Heart left ventricle (tissue), 16 donors: Measurements from ENCODE around the gene CNOT3. TPM values are rescaled to one million over a fixed set of nuclear protein-coding genes. Genes with fewer than 3 reads are reported as not detected.

ENCODE experiments used
- ATAC-seq, 4 donors: fragments of 200-7000 bp; cut with Tn5 transposase; one replicate each; pipeline ENCODE4 v1.9.1; 2020 to 2022; ENCODE audit warnings: moderate library complexity in 4 of 4, mild to moderate bottlenecking in 3 of 4, moderate number of reproducible peaks in 1 of 4
- DNase-seq, 5 donors: peaks; one replicate each; pipeline ENCODE4 v3.0.0-alpha.2; 2020
- H3K27ac ChIP-seq, 12 donors: fragments of 200-600 bp; sonication (generic) in 4 of 12; one replicate each; pipeline versions ENCODE4 v1.5.0 to v1.8.0; 2016 to 2022; ENCODE audit warnings: mild to moderate bottlenecking in 2 of 12
- H3K27me3 ChIP-seq, 9 donors: fragments of 200-600 bp; sonication (generic) in 2 of 9; one replicate each; pipeline versions ENCODE4 v1.5.1 to v1.8.0; 2016 to 2022; ENCODE audit warnings: mild to moderate bottlenecking in 3 of 9
- H3K36me3 ChIP-seq, 9 donors: fragments of 200-600 bp; sonication (generic) in 2 of 9; one replicate each; pipeline versions ENCODE4 v1.5.0 to v1.8.0; 2018 to 2022; ENCODE audit warnings: mild to moderate bottlenecking in 2 of 9
- H3K4me1 ChIP-seq, 12 donors: fragments of 200-600 bp; sonication (generic) in 4 of 12; one replicate each; pipeline versions ENCODE4 v1.5.0 to v1.8.0; 2016 to 2022; ENCODE audit warnings: mild to moderate bottlenecking in 3 of 12
- H3K4me3 ChIP-seq, 12 donors: fragments of 200-600 bp; sonication (generic) in 4 of 12; one replicate each; pipeline versions ENCODE4 v1.5.0 to v1.8.0; 2017 to 2022; ENCODE audit warnings: mild to moderate bottlenecking in 9 of 12, moderate library complexity in 4 of 12
- H3K9me3 ChIP-seq, 12 donors: fragments of 200-600 bp; sonication (generic) in 4 of 12; one replicate each; pipeline versions ENCODE4 v1.5.0 to v1.8.0; 2016 to 2022; ENCODE audit warnings: mild to moderate bottlenecking in 1 of 12
- POLR2A ChIP-seq, 2 donors: fragments of 450-650 bp; IDR thresholded peaks; one replicate each; pipeline ENCODE4 v1.6.1; 2017; ENCODE audit warnings: antibody characterized with exemption in 2 of 2, mild to moderate bottlenecking in 2 of 2, moderate library complexity in 2 of 2
- WGBS, 4 donors: extraction: QIAGEN DNeasy Blood & Tissue Kit in 2 of 4; methylation state at CpG; one replicate each; pipeline versions ENCODE4 v1.1.5 to v1.1.7; 2013 to 2018; 5-methylcytosine and 5-hydroxymethylcytosine counted together
- intact Hi-C, 10 donors: fragments of 100-400 bp; cut with DNase I; formaldehyde crosslinking; loops; one replicate each; pipeline versions ENCODE4 v1.11.1 to v1.14.2; 2022
- polyA plus RNA-seq, 2 donors: library from polyadenylated mRNA; stranded (reverse); fragments of 200-250 nt; gene quantifications; one replicate each; pipeline ENCODE4 v1.2.3, GENCODE V29; 2013
- total RNA-seq, 9 donors: library from RNA; depleted of rRNA in 2 of 9; stranded (reverse); fragments of >200 nt in 2 of 9; fragmentation: NEBNext Ultra II Directional in 3 of 9; extraction: Animal tissue kit (Norgen Biotek cat#: 25700) in 3 of 9; gene quantifications; one replicate each; pipeline versions ENCODE4 v1.1.0 to v1.2.4, GENCODE V29; 2016 to 2023
- TF ChIP-seq, protein P1 (sequence below), 12 donors: fragments of 200-600 bp; sonication (generic) in 4 of 12; IDR thresholded peaks; one replicate each; pipeline versions ENCODE4 v1.5.0 to v1.8.0; 2018 to 2022; ENCODE audit warnings: antibody characterized with exemption in 12 of 12, mild to moderate bottlenecking in 5 of 12
- donor health status: ischemic (EF 13 %, LVEDD 7.1; RV severe dilation, severe dysfunction).
- donor health status: healthy with polysubstance abuse.
- donor health status: DM: no; HTN: yes; CAD: no.
- donor health status: DM: no; HTN: no; CAD: no.
- donor health status: ischemic (EF 25% LVEDD 6.9; RV normal size, moderate dysfunction).
- donor health status: ischemic (EF 25% LVEDD 5.7; RV mildly dilated, moderate dysfunction).
- donor health status: healthy.
- donor health status: DM: yes; HTN: yes; CAD: no.
- donor health status: ischemic (EF 35%, LVEDD 5.7; RV mildly dilated, moderate dysfunction).
- donor health status: nonischemic (EF 11% LVEDD 7.7; RV severe dilation, severe dysfunction).
- donor health status: DM: yes; HTN: yes; CAD: no.
- donor health status: PGD.
- donor health status: ischemic (EF 29% LVEDD 5.4; RV normal size, mild dysfunction).
- donor health status: nonischemic (EF 23%, LVEDD 6.1; RV moderate dilation, normal function).

Gene CNOT3
- total and polyA plus RNA-seq, 11 donors, result 12.6 to 28.2 (median 18.1) TPM

DNA sequence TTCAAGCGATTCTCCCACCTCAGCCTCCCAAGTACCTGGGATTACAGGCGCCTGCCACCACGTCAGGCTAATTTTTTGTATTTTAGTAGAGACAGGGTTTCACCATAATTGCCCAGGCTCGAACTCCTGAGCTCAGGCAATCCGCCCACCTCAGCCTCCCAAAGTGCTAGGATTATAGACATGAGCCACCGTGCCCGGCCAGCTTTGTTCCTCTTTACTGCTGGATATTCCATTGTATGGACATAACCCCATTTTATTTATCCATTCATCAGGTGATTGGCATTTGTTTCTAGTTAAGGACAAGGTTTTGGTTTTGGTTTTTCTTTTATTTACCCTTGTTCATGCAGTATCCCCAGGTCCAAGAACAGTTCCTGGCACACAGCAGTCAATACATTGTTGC, 59.0 kb downstream of the CNOT3 start:
- Histone ChIP-seq H3K36me3 (peaks cover 0 to 29% (median 22%) of the 10 kb centered on the region in 9 donors), H3K4me3 (no peak overlapping the region), H3K4me1 (peaks cover 1 to 21% (median 15%) of the 10 kb centered on the region in 12 donors), H3K9me3 (no peaks in the 10 kb centered on the region), H3K27me3 (no peaks in the 10 kb centered on the region), H3K27ac (peak overlapping the region in 1 of 12 donors; percentile 8)
- 96 to 98% (median 96%) methylated on average over 7 of the region's 7 CpGs for WGBS, 4 donors
- intact Hi-C loops, result no loop called here
- TF ChIP-seq POLR2A (IDR thresholded peaks at IDR 0.05), result no peak
- TF ChIP-seq, protein P1, sequence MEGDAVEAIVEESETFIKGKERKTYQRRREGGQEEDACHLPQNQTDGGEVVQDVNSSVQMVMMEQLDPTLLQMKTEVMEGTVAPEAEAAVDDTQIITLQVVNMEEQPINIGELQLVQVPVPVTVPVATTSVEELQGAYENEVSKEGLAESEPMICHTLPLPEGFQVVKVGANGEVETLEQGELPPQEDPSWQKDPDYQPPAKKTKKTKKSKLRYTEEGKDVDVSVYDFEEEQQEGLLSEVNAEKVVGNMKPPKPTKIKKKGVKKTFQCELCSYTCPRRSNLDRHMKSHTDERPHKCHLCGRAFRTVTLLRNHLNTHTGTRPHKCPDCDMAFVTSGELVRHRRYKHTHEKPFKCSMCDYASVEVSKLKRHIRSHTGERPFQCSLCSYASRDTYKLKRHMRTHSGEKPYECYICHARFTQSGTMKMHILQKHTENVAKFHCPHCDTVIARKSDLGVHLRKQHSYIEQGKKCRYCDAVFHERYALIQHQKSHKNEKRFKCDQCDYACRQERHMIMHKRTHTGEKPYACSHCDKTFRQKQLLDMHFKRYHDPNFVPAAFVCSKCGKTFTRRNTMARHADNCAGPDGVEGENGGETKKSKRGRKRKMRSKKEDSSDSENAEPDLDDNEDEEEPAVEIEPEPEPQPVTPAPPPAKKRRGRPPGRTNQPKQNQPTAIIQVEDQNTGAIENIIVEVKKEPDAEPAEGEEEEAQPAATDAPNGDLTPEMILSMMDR (IDR thresholded peaks at IDR 0.05), result no peak
- no peak for ATAC-seq
- DNase-seq, result no peak

- peaks cover 6 to 21% (median 15%) of the 10 kb centered on the region in 12 donors for H3K4me1 ChIP-seq
- no peak for ATAC-seq
- no peaks in the 10 kb centered on the region for H3K9me3 ChIP-seq
- WGBS, 4 donors, result 82 to 90% (median 86%) methylated on average over 3 of the region's 3 CpGs
- intact Hi-C loops, result no loop called here
- no peak overlapping the region for H3K4me3 ChIP-seq
- H3K27ac ChIP-seq, result peak overlapping the region in 1 of 12 donors; percentile 8
- H3K27me3 ChIP-seq, result no peaks in the 10 kb centered on the region
- no peak for TF ChIP-seq POLR2A (IDR thresholded peaks at IDR 0.05)
- TF ChIP-seq, protein P1 (IDR thresholded peaks at IDR 0.05), result no peak
- peaks cover 0 to 35% (median 28%) of the 10 kb centered on the region in 9 donors for H3K36me3 ChIP-seq
- no peak for DNase-seq
Observed at GRCh38 chr19:54197121-54197520, 59.6 kb downstream of the CNOT3 start.

DNA sequence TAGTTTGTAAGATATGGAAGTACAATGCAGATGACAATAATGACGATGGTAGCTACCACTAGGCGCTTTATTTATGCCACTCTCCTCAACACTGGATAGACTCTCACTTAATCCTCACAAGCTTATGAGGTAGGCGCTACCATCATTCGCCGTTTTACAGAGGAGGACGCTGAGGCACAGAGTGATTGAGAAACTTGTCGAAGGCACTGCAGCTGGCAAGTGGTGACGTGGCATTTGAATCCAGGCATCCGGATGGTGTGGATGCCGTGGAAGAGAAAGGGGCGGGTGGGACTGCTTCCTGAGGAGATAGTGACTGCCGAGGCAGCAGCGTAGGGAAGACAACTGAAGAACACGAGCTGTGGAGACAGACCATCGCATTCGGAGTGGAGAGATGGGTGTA, 61.8 kb downstream of the CNOT3 start:
- intact Hi-C loops, result no loop called here
- Histone ChIP-seq H3K27me3 (no peaks in the 10 kb centered on the region), H3K27ac (no peak overlapping the region), H3K9me3 (no peaks in the 10 kb centered on the region), H3K36me3 (peaks cover 0 to 42% (median 31%) of the 10 kb centered on the region in 9 donors), H3K4me1 (peaks cover 12 to 42% (median 30%) of the 10 kb centered on the region in 12 donors), H3K4me3 (no peak overlapping the region)
- DNase-seq (no peak), ATAC-seq (no peak)
- WGBS, 4 donors, result 71 to 82% (median 73%) methylated on average over 16 of the region's 16 CpGs
- TF ChIP-seq POLR2A (IDR thresholded peaks at IDR 0.05), result no peak
- TF ChIP-seq, protein P1 (IDR thresholded peaks at IDR 0.05), result no peak

DNA sequence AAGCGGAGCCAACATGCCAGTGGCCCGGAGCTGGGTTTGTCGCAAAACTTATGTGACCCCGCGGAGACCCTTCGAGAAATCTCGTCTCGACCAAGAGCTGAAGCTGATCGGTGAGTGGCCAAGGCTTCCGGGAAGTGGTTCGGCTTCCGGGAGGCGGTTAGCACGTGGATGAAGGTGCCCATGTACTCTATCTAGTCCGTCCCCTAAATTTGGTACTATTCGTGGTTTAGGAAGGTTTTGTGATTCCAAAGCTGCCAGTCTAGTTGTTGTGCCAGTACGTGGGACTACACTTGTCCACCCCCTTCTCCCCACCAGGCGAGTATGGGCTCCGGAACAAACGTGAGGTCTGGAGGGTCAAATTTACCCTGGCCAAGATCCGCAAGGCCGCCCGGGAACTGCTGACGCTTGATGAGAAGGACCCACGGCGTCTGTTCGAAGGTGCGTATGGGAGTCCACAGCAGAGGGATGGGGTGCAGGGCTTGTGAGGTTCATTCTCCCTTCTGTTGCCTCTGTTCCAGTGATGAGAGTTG, 63.7 kb downstream of the CNOT3 start:
- Histone ChIP-seq H3K4me3 (peak overlapping the region; percentile 34 to 82 (median 72)), H3K9me3 (no peaks in the 10 kb centered on the region), H3K27ac (peak overlapping the region; percentile 76 to 97 (median 91)), H3K4me1 (peaks cover 19 to 60% (median 45%) of the 10 kb centered on the region in 12 donors), H3K36me3 (peaks cover 2 to 51% (median 43%) of the 10 kb centered on the region in 9 donors), H3K27me3 (no peaks in the 10 kb centered on the region)
- WGBS, 4 donors, result 1 to 3% (median 2%) methylated on average over 22 to 28 of the region's 28 CpGs
- TF ChIP-seq, protein P1 (IDR thresholded peaks at IDR 0.05), result no peak
- no peak for TF ChIP-seq POLR2A (IDR thresholded peaks at IDR 0.05)
- intact Hi-C loops, result loop anchor here in 1 of 10 donors (5.0 kb wide), 1 partner anchor 34 kb away; no protein-coding TSS in a partner anchor
- ATAC-seq (no peak), DNase-seq (no peak)
